NCI-H2107 (cell line): ENCODE data around the gene SMARCB1.

Experiments used
- DNase-seq: peaks from one replicate; lab custom pipeline; 2025; lab: John Stamatoyannopoulos, UW

SMARCB1 gene

DNA sequence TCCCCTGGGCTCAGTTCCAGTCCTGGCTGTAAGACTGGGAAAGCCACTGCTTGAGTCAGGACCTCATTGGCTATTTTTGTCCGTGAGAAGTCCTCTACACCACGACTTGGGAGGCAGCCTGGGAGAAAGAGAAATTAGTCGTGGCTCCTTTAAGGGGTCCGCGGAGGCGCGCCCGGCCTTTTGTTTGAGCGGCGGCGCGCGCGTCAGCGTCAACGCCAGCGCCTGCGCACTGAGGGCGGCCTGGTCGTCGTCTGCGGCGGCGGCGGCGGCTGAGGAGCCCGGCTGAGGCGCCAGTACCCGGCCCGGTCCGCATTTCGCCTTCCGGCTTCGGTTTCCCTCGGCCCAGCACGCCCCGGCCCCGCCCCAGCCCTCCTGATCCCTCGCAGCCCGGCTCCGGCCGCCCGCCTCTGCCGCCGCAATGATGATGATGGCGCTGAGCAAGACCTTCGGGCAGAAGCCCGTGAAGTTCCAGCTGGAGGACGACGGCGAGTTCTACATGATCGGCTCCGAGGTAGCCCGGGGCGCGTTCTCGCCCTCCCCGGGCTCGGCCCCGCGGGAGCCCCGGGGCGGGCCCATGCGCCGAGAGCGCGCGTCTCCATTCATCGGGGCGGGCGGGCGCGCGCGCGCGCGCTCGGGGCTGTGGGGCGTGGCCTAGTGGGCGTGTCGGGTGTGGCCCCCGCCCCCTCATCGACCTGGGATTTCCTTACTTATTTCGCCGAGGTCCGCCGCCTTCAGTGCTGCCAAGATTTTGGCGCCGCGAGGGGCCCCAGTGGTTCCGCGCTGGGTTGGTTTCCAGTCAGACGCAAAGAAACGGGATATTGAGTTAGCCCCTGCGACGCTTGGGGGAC is at the start of gene SMARCB1:
TSS of gene SMARCB1 (plus strand) at position 215 of the 848 bp plus-strand sequence. CDS start at position 419, 204 bp downstream.
- peak; percentile 63 for DNase-seq

DNA sequence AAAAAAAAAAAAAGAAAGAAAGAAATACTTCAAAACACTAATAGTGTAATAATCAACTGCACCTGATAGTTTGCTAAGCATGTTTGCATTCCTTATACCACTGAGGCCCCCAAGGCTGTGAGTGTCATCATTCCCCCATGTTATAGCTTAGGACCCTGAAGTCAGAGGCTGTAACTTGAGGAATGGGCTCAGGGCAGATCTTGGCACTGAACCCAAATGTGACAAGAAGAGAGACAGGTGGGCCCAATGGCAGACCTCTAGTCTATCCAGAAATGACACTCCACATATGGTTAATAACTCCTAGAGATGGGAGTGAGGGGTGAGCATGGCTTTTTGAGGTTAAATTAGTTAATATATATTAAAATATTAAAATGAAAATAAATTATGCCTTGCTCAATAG is 49.1 kb upstream of the SMARCB1 start:
- DNase-seq: no peak

DNA sequence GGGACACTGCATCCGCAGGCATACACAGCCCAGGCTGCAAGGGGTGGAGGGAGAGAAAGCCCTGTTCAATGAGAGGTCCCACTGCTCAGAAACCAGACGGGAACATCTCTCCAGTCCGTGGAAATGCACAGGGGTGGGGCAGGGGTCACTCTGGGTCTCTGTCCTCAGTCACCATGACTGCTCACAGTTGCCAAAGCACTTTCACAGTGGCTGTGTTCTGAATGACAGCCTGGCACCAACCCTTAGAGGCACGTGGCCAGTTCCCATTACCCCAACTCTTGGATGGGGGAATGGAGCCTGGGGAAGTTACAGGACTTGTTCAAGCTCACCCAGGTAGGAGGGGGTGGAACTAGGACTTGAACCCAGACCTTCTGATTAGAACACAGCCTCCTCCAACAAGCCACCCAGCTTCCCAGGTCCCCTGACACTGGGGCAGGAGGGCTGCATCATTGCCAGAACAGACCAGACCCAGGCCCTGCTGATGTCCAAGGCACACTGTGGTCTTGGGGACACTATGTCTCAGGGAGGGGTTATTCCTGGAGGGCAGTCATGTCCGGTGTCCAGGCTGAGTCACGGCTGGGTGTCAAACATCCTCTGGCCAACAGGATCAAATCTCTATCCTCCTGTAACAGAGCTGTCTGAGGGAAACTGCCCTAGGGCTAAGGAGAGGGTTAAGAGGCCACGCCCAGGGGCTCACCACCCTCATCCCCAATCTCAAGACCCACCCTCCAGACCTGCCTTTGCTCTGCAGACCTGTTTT is 44.1 kb upstream of the SMARCB1 start:
- no peak for DNase-seq

DNA sequence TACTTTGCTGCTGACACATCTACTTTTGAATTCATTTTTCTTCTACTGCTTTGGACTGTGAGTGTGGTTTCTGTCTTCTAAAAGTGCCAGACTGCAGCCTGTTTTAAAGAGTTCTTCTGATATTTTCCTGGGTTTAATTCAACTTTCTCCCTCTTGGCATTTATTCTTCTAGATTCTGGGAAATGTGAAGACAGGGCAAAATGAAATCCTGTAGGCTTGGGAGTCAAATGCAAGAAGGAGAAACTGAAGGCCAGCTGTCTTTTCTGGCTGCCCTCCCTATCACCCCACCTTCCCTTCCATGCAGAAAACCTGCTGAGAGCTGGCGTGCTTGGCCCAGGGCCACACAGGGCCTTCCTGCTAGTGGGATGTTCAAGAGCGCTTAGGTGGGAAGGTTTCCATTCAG is 43.5 kb upstream of the SMARCB1 start:
- no peak for DNase-seq

DNA sequence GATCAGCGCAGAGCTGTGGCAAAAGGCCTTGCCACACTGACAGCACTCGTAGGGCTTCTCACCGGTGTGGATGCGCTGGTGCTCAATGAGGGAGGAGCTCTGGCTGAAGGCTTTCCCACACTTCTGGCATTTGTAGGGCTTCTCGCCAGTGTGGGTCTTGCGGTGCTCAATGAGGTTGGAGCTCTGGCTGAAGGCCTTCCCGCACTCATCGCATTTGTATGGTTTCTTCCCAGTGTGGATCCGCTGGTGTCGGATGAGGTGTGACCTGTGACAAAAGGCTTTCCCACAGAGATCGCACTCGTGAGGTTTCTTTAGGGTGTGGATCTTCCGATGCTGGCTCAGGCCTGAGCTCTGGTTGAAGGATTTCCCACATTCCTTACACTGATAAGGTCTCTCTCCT is 42.8 kb upstream of the SMARCB1 start:
- no peak for DNase-seq

DNA sequence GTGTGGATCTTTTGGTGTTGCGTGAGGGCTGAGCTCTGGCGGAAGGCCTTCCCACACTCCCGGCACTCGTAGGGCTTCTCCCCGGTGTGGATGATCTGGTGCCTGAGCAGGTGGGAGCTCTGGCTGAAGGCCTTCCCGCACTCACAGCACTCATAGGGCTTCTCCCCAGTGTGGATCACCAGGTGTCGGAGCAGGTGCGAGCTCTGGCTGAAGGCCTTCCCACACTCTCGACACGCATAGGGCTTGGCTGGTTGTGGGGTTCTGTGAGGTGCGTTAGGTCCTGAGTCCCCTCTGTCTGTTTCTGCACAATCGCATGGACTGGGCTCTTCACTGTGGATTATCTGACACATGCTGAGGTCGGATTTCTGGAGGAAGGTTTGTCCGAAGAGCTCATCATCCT is 42.3 kb upstream of the SMARCB1 start:
- no peak for DNase-seq

DNA sequence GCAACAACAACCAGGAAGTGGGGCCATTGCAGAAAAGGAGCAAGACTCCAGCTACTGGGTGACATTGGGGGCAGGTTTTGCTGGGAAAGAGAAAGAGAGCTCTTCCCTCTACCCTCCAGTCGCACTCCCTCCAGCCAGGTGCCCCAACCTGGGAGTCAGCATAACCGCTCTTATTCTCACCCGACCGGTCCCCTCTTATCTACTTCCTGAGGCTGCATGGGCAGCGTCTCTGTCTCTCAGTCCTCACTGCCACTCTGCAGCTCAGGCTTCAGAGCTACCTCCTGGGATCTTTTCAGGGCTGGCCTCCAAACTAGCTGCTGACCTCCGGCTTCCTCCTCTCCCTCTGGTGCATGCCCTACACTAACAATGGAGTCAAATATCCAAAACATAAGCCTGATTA is 41.0 kb upstream of the SMARCB1 start:
- no peak for DNase-seq

DNA sequence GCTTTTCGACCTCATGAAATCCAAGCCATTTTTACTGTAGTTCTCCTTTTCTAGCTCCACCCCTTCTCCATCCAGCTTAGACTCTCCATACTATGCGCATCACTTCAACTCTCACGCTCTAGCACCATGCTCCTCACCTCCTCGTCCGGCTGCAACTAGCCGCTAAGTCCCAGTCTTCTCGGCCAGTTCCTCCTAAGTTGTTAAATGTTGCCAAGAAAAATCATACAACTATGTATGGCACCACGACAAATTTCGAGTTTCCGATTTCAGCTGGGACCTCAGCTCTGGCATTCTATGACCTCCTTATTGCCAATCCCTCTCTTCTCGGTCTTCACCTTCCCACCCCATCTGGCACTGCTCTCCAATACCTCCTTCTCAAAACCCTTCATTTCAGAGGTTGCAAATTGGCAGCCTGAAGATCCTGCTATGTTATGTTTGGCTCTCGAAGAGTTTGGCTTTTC is 36.9 kb upstream of the SMARCB1 start:
- DNase-seq: no peak

DNA sequence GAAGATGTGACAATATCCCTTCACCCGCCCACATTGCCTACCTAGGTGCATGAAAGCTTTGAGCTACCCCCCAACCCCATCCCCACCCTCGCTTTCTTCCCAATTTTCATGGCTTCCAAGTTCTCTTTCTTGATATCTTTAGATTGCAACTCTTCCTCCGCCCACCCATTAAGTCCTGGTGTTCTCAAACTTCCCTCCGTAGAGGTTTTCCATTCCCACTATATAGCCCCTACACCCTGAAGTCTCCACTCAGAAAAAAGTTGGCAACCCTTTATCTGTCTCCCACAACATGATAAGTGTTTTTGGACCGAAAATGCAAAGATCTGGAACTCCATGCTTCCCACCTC is 36.4 kb upstream of the SMARCB1 start:
- no peak for DNase-seq

DNA sequence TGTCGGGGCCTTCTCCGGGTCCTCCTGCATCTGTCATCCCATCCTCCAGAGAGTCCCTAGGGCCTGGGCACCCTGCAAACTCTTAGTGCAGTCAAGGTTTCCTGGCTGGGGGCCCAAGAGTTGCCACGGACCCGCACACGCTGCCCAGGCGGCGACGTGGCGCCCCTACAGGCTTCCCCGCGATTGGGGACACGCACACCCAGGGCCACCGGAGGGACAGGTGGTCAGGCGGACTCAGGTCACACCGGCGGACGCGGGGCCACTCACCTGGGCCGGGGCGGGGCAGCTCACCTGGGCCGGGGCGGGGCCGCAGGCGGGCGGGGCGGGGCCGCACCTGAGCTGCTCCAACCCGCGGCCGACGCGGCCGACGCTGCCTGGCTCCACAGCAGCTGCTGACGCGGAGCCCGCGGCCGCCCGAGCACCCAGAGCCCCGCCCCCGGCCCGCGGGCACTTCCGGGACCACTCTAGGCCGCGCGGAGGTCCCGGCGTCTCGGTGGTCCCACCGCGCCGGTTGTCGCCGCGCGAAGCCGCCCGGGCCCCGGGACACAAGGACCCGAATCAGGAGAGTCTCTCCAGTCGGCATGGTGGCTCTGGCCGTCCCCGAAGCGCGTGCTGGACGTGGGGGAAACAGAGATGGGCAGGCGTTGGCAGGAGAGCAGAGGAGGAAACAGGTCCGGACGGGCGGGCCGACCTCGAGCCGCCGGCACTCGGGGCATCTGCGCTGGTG is 35.9 kb upstream of the SMARCB1 start, which contains the start of gene ZNF70:
TSS of gene ZNF70 (minus strand) at position 399 of the 727 bp plus-strand sequence. CDS start 5,972 bp downstream, outside the sequence.
- peak; percentile 47 for DNase-seq

DNA sequence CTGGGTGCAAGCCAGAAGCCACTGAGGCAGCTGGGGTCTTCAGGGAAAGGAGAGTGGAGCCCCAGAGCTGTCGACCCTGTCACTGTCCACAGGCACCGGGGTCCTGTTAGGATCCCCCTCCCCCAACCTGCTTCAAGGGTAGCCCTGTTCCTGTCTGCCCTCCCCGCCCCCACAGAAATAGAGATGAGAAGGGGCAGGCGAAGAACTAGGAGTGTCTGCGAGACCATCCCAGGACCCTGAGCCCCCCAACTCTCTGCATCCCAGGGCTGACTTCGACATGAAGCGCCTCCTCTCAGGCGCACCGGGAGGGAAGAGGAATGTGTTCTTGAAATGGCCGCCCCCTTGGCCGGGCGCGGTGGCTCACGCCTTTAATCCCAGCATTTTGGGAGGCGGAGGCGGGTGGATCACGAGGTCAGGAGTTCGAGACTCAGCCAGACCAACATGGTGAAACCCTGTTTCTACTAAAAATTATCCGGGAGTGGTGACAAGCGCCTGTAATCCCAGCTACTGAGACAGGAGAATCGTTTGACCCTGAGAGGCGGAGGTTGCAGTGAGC is 35.2 kb upstream of the SMARCB1 start:
- DNase-seq: no peak

DNA sequence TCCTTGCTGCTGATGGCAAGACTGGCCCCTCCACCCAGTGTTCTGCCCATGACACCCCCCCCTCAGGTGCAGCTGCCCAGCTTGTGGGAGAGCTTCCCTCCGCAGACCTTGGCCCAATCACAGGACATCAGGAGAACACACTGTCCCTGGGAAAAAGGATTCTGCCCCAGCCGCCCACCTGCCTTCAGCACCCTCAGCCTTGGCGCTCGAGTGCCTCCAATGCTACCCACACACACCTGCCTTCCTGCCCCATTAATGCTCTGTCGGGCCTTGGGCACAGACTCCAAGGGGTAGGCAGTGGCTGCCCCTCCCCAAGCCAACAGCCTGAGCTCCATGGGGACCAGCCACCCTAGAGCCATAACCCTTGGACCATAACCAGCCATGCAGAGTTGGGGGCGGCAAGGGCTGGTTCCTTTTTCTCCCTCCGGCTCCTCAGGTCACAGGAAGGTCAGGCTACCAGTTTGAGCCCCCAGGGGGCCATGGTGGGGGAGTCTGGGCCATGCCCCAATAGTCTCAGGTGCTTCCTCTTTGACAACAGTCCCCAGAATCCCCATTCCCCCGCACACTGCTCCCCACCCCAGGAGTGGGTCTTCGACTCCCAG is 34.6 kb upstream of the SMARCB1 start:
- no peak for DNase-seq

DNA sequence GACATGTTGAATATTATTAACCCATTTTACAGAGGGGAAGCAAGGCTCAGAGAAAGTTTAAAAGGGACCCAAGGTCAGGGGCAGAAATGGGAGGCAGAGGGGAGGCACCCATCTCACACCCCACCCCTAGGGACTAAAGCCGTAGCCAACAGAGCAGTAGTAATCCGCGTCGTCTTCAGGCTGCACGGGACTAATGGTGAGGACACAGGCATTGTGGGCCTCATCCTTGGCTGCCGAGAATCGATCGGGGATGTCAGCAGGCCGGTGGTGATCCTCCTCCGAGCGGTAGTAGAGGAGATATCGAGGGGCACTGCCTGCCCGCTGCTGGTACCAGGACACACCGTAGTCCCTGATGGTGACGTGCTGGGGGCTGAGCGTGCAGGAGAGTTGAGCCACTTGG is 34.0 kb upstream of the SMARCB1 start:
- no peak for DNase-seq

DNA sequence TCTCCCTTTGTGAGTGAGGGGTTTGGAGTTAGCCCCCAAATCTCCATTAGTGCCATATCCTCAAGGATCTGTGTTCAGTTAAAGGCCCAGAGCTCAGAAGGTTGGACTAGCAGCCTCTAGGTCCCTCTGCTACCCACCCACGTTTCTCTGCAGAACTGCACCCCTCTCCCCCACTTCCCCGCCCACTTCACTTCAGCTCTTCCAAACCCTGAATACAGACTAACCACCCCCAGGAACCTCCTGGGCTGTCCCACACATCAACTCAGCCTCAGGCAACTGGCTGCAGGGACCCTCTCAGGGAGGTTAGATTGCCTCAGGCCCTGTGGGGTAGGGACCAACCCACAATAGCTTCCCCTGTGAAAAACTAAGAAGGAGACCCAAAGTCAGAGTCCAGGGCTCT is 33.4 kb upstream of the SMARCB1 start:
- no peak for DNase-seq

DNA sequence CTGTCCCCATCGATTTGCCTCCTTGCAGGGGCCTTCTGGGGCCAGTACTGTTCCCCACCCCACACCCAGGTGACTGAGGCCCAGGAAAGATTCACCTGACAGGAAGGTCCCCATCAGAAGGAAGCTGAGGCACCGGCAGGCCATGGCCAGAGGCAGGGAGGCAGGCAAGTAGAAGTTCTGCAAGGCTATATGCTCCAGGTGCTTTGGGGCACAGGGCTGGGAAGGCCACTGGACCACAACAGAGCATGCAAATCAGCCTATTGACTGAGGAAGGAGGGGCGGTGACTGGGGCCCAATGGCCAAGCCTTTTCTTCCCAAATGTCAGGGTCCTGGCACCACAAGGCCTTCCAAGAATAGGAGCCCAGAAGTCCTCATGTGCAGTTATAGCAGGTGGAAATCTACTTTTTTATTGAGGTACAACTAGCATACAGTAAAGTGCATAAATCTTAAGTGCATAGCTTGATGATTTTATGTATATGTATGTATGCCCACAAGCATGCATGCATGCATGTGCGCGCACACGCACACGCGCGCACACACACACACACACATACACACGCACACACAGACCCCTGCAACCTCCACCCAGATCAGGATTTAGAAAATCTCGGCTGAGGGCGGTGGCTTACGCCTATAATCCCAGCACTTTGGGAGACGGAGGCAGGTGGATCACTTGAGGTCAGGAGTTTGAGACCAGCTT is 32.4 kb upstream of the SMARCB1 start, which contains the start of gene VPREB3:
TSS of gene VPREB3 (minus strand) at position 206 of the 700 bp plus-strand sequence. CDS start at position 144, 62 bp downstream.
- no peak for DNase-seq

DNA sequence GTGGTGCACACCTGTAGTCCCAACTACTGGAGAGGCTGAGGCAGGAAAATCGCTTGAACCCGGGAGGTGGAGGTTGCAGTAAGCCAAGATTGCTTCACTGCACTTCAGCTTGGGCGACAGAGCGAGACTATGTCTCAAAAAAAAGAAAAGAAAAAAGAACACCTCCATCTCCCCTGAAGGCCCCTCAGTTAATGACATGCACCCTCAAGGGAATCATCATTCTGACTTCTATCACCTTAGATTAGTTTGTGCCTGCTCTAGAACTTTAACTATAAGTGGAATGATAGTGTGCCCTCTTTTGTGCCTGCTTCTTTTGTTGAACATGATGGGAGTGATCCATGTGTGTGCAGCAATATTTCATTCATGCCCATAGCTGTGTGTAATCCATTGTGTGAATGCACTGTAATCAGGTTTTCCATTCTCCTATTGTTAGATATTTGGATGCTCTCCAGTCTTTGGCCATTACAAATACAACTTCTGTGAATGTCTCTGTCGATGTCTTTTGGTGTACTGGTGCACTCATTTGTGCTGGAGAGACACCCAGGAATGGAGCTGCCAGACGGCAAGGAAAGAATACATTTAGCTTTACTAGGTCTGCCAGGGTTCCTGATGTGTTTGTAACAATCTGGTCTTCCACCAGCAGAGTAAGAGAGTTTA is 31.7 kb upstream of the SMARCB1 start:
- DNase-seq: no peak

DNA sequence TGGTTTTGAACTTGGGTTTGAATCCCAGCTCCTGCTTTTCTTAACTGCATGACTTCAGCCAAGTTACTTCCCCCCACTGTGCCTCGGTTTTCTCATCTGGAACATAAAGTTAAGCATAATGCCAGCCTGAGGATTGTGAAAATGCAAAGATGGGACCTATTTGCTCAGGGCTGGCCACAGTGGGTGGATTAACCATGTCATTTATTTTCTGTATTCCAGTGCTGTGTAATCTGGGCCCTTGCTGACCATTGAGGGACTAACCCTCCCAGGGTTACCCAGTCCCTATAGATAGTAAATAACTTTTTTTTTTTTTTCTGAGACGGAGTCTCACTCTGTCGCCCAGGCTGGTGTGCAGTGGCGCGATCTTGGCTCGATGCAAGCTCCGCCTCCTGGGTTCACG is 31.1 kb upstream of the SMARCB1 start:
- DNase-seq: no peak

DNA sequence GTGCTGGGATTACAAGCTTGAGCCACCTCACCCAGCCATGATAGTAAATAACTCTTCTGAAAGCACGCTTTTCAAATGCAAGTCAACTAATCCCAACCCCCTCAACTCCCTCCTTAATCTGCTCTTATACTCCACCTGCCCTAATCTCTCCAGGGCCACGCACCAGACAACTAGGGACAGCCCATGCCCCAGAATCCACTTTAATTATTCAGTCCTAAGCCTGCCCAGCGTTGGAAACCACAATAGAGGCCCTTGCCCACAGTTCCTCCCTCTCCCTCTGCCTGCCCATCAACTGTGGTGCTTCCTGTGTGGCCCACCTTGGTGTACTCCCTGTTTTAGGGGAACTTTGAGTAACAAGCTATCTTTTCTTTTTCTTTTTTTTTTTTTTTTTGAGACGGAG is 29.9 kb upstream of the SMARCB1 start:
- DNase-seq: no peak

DNA sequence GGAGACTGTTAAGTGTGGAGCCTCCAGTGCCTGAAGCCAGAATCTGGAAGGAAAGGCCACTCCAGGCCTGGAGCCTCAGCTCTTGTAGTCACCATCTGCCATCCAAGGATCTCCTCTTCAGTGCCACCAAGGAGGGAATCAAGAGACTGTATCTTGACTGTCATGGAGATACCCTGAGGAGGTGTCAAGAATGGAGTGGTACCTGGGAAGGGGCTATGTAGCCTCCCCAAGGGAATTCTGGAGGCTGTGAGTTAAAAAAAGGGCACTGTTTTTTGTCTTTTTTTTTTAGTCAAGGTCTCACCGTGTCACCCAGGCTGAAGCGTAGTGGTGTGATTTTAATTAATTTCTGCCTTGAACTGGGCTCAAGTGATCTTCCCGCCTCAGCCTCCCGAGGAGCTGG is 27.2 kb upstream of the SMARCB1 start:
- DNase-seq: no peak

DNA sequence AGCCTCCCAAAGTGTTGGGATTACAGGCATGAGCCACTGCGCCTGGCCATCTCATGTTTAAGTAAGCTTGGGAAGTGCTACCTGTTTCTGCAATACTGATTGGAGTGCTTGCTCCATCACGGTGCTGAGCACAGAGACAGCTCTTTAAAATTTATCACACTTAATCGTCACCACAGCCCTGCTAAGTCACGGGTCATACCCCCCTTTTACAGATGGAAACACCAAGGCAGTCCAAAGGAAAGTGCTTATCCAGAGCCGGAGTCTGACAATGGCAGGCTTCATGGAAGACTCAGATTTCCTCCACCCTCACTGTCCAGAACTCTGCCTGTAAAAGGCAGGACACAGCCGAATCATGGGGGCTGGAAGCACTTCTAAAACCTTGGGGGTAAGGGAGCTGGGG is 26.7 kb upstream of the SMARCB1 start:
- DNase-seq: no peak
